PC-3 (cell line): ENCODE measurements around the gene SEC22A.

ENCODE experiments used
- CTCF ChIP-seq: fragments of 300-600 bp; sonication (generic); conservative IDR thresholded peaks from 2 replicates; pipeline ENCODE4 v1.5.1; 2017; ENCODE audit warnings: antibody characterized with exemption, low read depth, mild to moderate bottlenecking, low read length
- EZH2 ChIP-seq: fragments of 300-600 bp; sonication (generic); IDR thresholded peaks from one replicate; pipeline ENCODE4 v1.6.1; 2017; ENCODE audit warnings: antibody characterized with exemption, mild to moderate bottlenecking, low read length; ENCODE audit not compliant: unreplicated experiment
- EZH2phosphoT487 ChIP-seq: fragments of 300-600 bp; sonication (generic); IDR thresholded peaks from 2 replicates; pipeline ENCODE4 v1.6.1; 2018; ENCODE audit warnings: mild to moderate bottlenecking, antibody characterized with exemption, low read length, borderline replicate concordance

- TF ChIP-seq EZH2phosphoT487 (no peak), CTCF (no peak), EZH2 (no peak)
These were observed 83.3 kb downstream of the SEC22A start for GRCh38 chr3:123285066-123285465.
